Measurements from ENCODE around the gene MIPEP.

DNA sequence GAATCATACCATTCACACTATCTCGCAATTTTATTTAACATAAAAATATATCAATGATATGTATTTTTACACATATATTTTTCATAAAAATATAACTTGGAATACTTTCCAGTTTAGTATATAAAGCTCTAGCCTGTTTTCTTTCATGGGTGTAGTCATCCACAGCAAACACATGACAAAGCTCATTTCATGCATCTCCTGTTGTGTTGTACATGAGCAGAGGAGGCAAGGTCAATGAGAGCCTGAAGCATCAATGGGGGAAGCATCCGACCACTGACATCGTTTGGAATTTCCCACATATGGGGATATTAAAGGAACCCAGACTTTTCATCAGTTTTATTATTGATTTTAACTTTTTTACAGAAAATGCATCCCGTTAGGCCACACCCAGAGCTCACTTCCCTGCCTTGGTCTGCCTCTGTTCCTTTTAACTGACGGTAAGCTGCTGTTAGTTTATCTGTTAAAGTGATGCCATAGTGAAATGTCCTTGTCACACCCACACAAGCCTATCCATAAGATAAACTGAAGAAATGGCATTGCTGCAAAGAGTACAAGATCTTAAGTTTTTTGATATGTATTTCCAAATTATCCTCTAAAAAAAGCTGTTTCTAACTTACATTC, 44.0 kb downstream of the MIPEP start:
- no peak for TF ChIP-seq CTCF (IDR thresholded peaks at IDR 0.05; ENCODE audit: low read depth, low read length)
- TF ChIP-seq EZH2phosphoT487 (IDR thresholded peaks at IDR 0.05; ENCODE audit: low read depth), result no peak
